Transverse colon (tissue), 4 donors: ENCODE data around the gene SINHCAF. TPM values are rescaled to one million over a fixed set of nuclear protein-coding genes. Genes with fewer than 3 reads are reported as not detected.

Experiments used
- DNase-seq: peaks from one replicate; pipeline ENCODE4 v3.0.0-alpha.2; 2019
- H3K27ac ChIP-seq, 4 donors: fragments of 200-600 bp; sonication (generic); 2 replicates each; pipeline ENCODE4 v1.5.1; 2016 to 2018; ENCODE audit warnings: inconsistent platforms in 4 of 4
- H3K27me3 ChIP-seq: fragments of 200-600 bp; sonication (generic); 2 replicates; pipeline ENCODE4 v1.5.1; 2017; ENCODE audit warnings: inconsistent platforms
- H3K36me3 ChIP-seq, 4 donors: fragments of 200-600 bp; sonication (generic); 2 replicates each; pipeline ENCODE4 v1.5.1; 2017 to 2019; ENCODE audit warnings: inconsistent platforms in 4 of 4
- H3K4me1 ChIP-seq, 4 donors: fragments of 200-600 bp; sonication (generic); 2 replicates each; pipeline ENCODE4 v1.5.1; 2017 to 2020; ENCODE audit warnings: inconsistent platforms in 4 of 4
- H3K4me3 ChIP-seq, 4 donors: fragments of 200-600 bp; sonication (generic); 1 replicate in 1 of 4; 2 replicates in 3 of 4; pipeline versions ENCODE4 v1.5.1 to v1.6.1; 2017 to 2019; ENCODE audit warnings: inconsistent platforms in 4 of 4
- H3K9me3 ChIP-seq, 2 donors: fragments of 200-600 bp; sonication (generic); 2 replicates each; pipeline ENCODE4 v1.5.1; 2017 to 2019; ENCODE audit warnings: inconsistent platforms in 2 of 2
- EP300 ChIP-seq: sonication (generic); formaldehyde crosslinking; IDR thresholded peaks from one replicate; pipeline ENCODE4 v1.6.1; 2017; ENCODE audit warnings: antibody characterized with exemption, low read depth
- POLR2A ChIP-seq: fragments of 450-650 bp; IDR thresholded peaks from one replicate; pipeline ENCODE4 v1.6.1; 2016; ENCODE audit warnings: antibody characterized with exemption, mild to moderate bottlenecking, moderate library complexity
- POLR2AphosphoS5 ChIP-seq, 3 donors: sonication (generic); formaldehyde crosslinking; IDR thresholded peaks; one replicate each; pipeline ENCODE4 v1.6.1; 2016; ENCODE audit warnings: antibody characterized with exemption in 3 of 3
- WGBS, 2 donors: methylation state at CpG; one replicate each; pipeline ENCODE4 v1.1.5; 2018; ENCODE audit warnings: low coverage in 1 of 2; 5-methylcytosine and 5-hydroxymethylcytosine counted together
- in situ Hi-C, 4 donors: fragments of 200-750 bp; cut with MboI; loops; one replicate each; pipeline versions ENCODE4 v1.15.0 to v1.15.1; 2017; ENCODE audit warnings: low sequenced_read_pairs in 3 of 4, low pct_ligation_motif_present in 1 of 4, low pct_unique_long_range_greater_than_20kb in 1 of 4
- intact Hi-C: fragments of 100-400 bp; cut with DNase I; formaldehyde crosslinking; loops from one replicate; pipeline ENCODE4 v1.15.1; 2023; ENCODE audit warnings: low total_unique reads
- total RNA-seq, 4 donors: library from RNA; depleted of rRNA; stranded (reverse); fragments of >200 nt; gene quantifications; one replicate each; pipeline ENCODE4 v1.1.0, GENCODE V29; 2016
- TF ChIP-seq, protein P1 (sequence below), 5 experiments: fragments of 200-600 bp in 3 of 5; fragments of 450-650 bp in 2 of 5; sonication (generic) in 3 of 5; IDR thresholded peaks; 1 replicate in 2 of 5; 2 replicates in 3 of 5; pipeline ENCODE4 v1.5.1; 2016 to 2017; ENCODE audit warnings: antibody characterized with exemption in 5 of 5, inconsistent platforms in 3 of 5, mild to moderate bottlenecking in 2 of 5, moderate library complexity in 1 of 5

SINHCAF gene
- total RNA-seq, 4 donors from 2014 or later: 16.8 to 135 (median 64.8) TPM

GRCh38 chr12:31318657-31319269, 7.2 kb downstream of the SINHCAF start:
- Histone ChIP-seq H3K9me3 (no peaks in the 10 kb centered on the region), H3K4me3 (no peak overlapping the region), H3K4me1 (peaks cover 16 to 66% (median 30%) of the 10 kb centered on the region in 4 donors), H3K36me3 (no peaks in the 10 kb centered on the region), H3K27me3 (no peaks in the 10 kb centered on the region), H3K27ac (peak overlapping the region in 2 of 4 donors; percentile 70 to 75)
- WGBS, 2 donors: 40 to 73% methylated on average over 2 of the region's 2 CpGs
- DNase-seq: no peak
- no peak for TF ChIP-seq POLR2AphosphoS5 (IDR thresholded peaks at IDR 0.05)
- TF ChIP-seq, protein P1, sequence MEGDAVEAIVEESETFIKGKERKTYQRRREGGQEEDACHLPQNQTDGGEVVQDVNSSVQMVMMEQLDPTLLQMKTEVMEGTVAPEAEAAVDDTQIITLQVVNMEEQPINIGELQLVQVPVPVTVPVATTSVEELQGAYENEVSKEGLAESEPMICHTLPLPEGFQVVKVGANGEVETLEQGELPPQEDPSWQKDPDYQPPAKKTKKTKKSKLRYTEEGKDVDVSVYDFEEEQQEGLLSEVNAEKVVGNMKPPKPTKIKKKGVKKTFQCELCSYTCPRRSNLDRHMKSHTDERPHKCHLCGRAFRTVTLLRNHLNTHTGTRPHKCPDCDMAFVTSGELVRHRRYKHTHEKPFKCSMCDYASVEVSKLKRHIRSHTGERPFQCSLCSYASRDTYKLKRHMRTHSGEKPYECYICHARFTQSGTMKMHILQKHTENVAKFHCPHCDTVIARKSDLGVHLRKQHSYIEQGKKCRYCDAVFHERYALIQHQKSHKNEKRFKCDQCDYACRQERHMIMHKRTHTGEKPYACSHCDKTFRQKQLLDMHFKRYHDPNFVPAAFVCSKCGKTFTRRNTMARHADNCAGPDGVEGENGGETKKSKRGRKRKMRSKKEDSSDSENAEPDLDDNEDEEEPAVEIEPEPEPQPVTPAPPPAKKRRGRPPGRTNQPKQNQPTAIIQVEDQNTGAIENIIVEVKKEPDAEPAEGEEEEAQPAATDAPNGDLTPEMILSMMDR (IDR thresholded peaks at IDR 0.05): no peak
- TF ChIP-seq POLR2A: no peak
- no peak for TF ChIP-seq EP300
- in situ Hi-C loops (no loop called here), intact Hi-C loops (no loop called here)

- no peak for DNase-seq
- TF ChIP-seq POLR2AphosphoS5 (IDR thresholded peaks at IDR 0.05): no peak
- TF ChIP-seq EP300: no peak
- no peak for TF ChIP-seq POLR2A
- TF ChIP-seq, protein P1 (IDR thresholded peaks at IDR 0.05): no peak
- Histone ChIP-seq H3K4me3 (peak overlapping the region in 2 of 4 donors; percentile 1 to 38), H3K9me3 (no peaks in the 10 kb centered on the region), H3K27me3 (no peaks in the 10 kb centered on the region), H3K4me1 (peaks cover 16 to 58% (median 26%) of the 10 kb centered on the region in 4 donors), H3K27ac (peak overlapping the region; percentile 56 to 75 (median 66)), H3K36me3 (no peaks in the 10 kb centered on the region)
- in situ Hi-C loops (no loop called here), intact Hi-C loops (no loop called here)
- WGBS, 2 donors: 31 to 42% methylated on average over 4 to 8 of the region's 8 CpGs
These were observed 8.2 kb downstream of the SINHCAF start for GRCh38 chr12:31317471-31318395.

GRCh38 chr12:31316891-31317290, 9.1 kb downstream of the SINHCAF start:
- 43 to 53% methylated on average over 3 of the region's 3 CpGs for WGBS, 2 donors
- Histone ChIP-seq H3K4me1 (peaks cover 16 to 49% (median 25%) of the 10 kb centered on the region in 4 donors), H3K27me3 (no peaks in the 10 kb centered on the region), H3K36me3 (no peaks in the 10 kb centered on the region), H3K27ac (peak overlapping the region; percentile 56 to 75 (median 66)), H3K4me3 (peak overlapping the region in 1 of 4 donors; percentile 38), H3K9me3 (no peaks in the 10 kb centered on the region)
- in situ Hi-C loops (no loop called here), intact Hi-C loops (no loop called here)
- no peak for DNase-seq
- TF ChIP-seq EP300 (no peak), POLR2AphosphoS5 (IDR thresholded peaks at IDR 0.05) (no peak), POLR2A (no peak)
- TF ChIP-seq, protein P1 (IDR thresholded peaks at IDR 0.05): no peak

- H3K36me3 ChIP-seq: no peaks in the 10 kb centered on the region
- intact Hi-C loops (no loop called here), in situ Hi-C loops (no loop called here)
- TF ChIP-seq EP300 (no peak), POLR2A (no peak)
- peaks cover 16 to 45% (median 25%) of the 10 kb centered on the region in 4 donors for H3K4me1 ChIP-seq
- no peak for DNase-seq
- no peak overlapping the region for H3K4me3 ChIP-seq
- H3K9me3 ChIP-seq: no peaks in the 10 kb centered on the region
- no peaks in the 10 kb centered on the region for H3K27me3 ChIP-seq
- 67 to 91% methylated on average over 3 to 7 of the region's 7 CpGs for WGBS, 2 donors
- H3K27ac ChIP-seq: no peak overlapping the region
These were observed 10.0 kb downstream of the SINHCAF start for GRCh38 chr12:31315784-31316465.
